WTC11 (cell line): Measurements from ENCODE around the gene SYNGR3. TPM values are rescaled to one million over a fixed set of nuclear protein-coding genes. Genes with fewer than 3 reads are reported as not detected.

Experiments
- ATAC-seq: fragments of 200-7000 bp; cut with Tn5 transposase; 2 replicates; pipeline ENCODE4 v1.10.0; 2021; ENCODE audit warnings: mild to moderate bottlenecking, moderate library complexity
- CTCF ChIA-PET: fragments of 300-600 bp; sonication (Branson Sonifier 250); formaldehyde crosslinking; loops from one replicate; lab custom pipeline; 2021; ENCODE audit warnings: antibody characterized with exemption; lab: Charles Lee
- POLR2A ChIA-PET: fragments of 350-600 bp; sonication (Branson Sonifier 250); formaldehyde crosslinking; loops from one replicate; lab custom pipeline; 2021; ENCODE audit warnings: antibody characterized with exemption; lab: Charles Lee
- DNase-seq: peaks from one replicate; pipeline ENCODE4 v3.0.0; 2021; ENCODE audit warnings: low spot score
- H3K27ac Mint-ChIP-seq: 2 replicates; pipeline ENCODE4 v1.8.0; 2021; ENCODE audit warnings: mixed read lengths
- H3K27me3 Mint-ChIP-seq: 2 replicates; pipeline ENCODE4 v1.8.0; 2021; ENCODE audit warnings: low read depth, mild to moderate bottlenecking, moderate library complexity, mixed read lengths
- H3K36me3 Mint-ChIP-seq: 2 replicates; pipeline ENCODE4 v1.8.0; 2021; ENCODE audit warnings: mixed read lengths
- H3K4me1 Mint-ChIP-seq: 2 replicates; pipeline ENCODE4 v1.8.0; 2022; ENCODE audit warnings: mixed read lengths
- H3K4me3 Mint-ChIP-seq: 2 replicates; pipeline ENCODE4 v1.8.0; 2021; ENCODE audit warnings: mild to moderate bottlenecking, moderate library complexity, mixed read lengths
- H3K9me3 Mint-ChIP-seq: 2 replicates; pipeline ENCODE4 v1.8.0; 2021; ENCODE audit warnings: mixed read lengths
- CDX4 ChIP-seq: fragments of 250-450 bp; sonication (Bioruptor Pico); IDR thresholded peaks from 2 replicates; pipeline ENCODE4 v1.9.0; 2021; ENCODE audit warnings: moderate library complexity, mild to moderate bottlenecking, inconsistent platforms, borderline replicate concordance
- CREB1 ChIP-seq: sonication (generic); formaldehyde crosslinking; IDR thresholded peaks from 2 replicates; pipeline ENCODE4 v1.8.0; 2023; ENCODE audit warnings: mild to moderate bottlenecking, missing genetic modification reagents
- CREM ChIP-seq: sonication (generic); formaldehyde crosslinking; IDR thresholded peaks from 2 replicates; pipeline ENCODE4 v1.8.1; 2022; ENCODE audit warnings: mild to moderate bottlenecking, missing genetic modification reagents, moderate library complexity
- E2F1 ChIP-seq: sonication (generic); formaldehyde crosslinking; IDR thresholded peaks from 2 replicates; pipeline ENCODE4 v1.8.0; 2022; ENCODE audit warnings: mild to moderate bottlenecking, missing genetic modification reagents
- E2F4 ChIP-seq: sonication (generic); formaldehyde crosslinking; IDR thresholded peaks from 2 replicates; pipeline ENCODE4 v1.8.1; 2022; ENCODE audit warnings: low read depth, mild to moderate bottlenecking, moderate library complexity, missing genetic modification reagents, borderline replicate concordance
- ELF4 ChIP-seq: sonication (generic); formaldehyde crosslinking; IDR thresholded peaks from 2 replicates; pipeline ENCODE4 v1.8.1; 2022; ENCODE audit warnings: low read depth, mild to moderate bottlenecking, moderate library complexity, missing genetic modification reagents
- EMX1 ChIP-seq: fragments of 250-450 bp; sonication (Bioruptor Pico); IDR thresholded peaks from 2 replicates; pipeline ENCODE4 v1.8.0; 2021; ENCODE audit warnings: mild to moderate bottlenecking
- ERG ChIP-seq: fragments of 250-450 bp; sonication (Bioruptor Pico); IDR thresholded peaks from 2 replicates; pipeline ENCODE4 v1.8.0; 2021; ENCODE audit warnings: mild to moderate bottlenecking
- ESRRA ChIP-seq: sonication (generic); formaldehyde crosslinking; IDR thresholded peaks from 2 replicates; pipeline ENCODE4 v1.8.1; 2022; ENCODE audit warnings: mild to moderate bottlenecking, missing genetic modification reagents, borderline replicate concordance
- ETV6 ChIP-seq: sonication (generic); formaldehyde crosslinking; IDR thresholded peaks from 2 replicates; pipeline ENCODE4 v1.8.1; 2022; ENCODE audit warnings: mild to moderate bottlenecking, missing genetic modification reagents
- IRF2 ChIP-seq: sonication (generic); formaldehyde crosslinking; IDR thresholded peaks from 2 replicates; pipeline ENCODE4 v1.8.0; 2022; ENCODE audit warnings: low read depth, missing genetic modification reagents, borderline replicate concordance
- KAT7 ChIP-seq: sonication (generic); formaldehyde crosslinking; IDR thresholded peaks from 2 replicates; pipeline ENCODE4 v1.8.1; 2023; ENCODE audit warnings: missing genetic modification reagents, mild to moderate bottlenecking, borderline replicate concordance
- NFE2L1 ChIP-seq: sonication (generic); formaldehyde crosslinking; IDR thresholded peaks from 2 replicates; pipeline ENCODE4 v1.8.1; 2023; ENCODE audit warnings: missing genetic modification reagents
- NFYB ChIP-seq: sonication (generic); formaldehyde crosslinking; conservative IDR thresholded peaks from 2 replicates; pipeline ENCODE4 v1.8.0; 2022; ENCODE audit warnings: low read depth, missing genetic modification reagents
- RELA ChIP-seq: sonication (generic); formaldehyde crosslinking; IDR thresholded peaks from 2 replicates; pipeline ENCODE4 v1.8.1; 2022; ENCODE audit warnings: missing genetic modification reagents, mild to moderate bottlenecking, borderline replicate concordance
- RORB ChIP-seq: fragments of 250-450 bp; sonication (Bioruptor Pico); IDR thresholded peaks from 2 replicates; pipeline ENCODE4 v1.9.0; 2021; ENCODE audit warnings: mild to moderate bottlenecking
- SMAD3 ChIP-seq: sonication (generic); formaldehyde crosslinking; IDR thresholded peaks from 2 replicates; pipeline ENCODE4 v1.8.0; 2022; ENCODE audit warnings: missing genetic modification reagents, mild to moderate bottlenecking, borderline replicate concordance
- TEAD1 ChIP-seq: sonication (generic); formaldehyde crosslinking; IDR thresholded peaks from 2 replicates; pipeline ENCODE4 v1.8.0; 2022; ENCODE audit warnings: mild to moderate bottlenecking, missing genetic modification reagents
- TEAD4 ChIP-seq: sonication (generic); formaldehyde crosslinking; IDR thresholded peaks from 2 replicates; pipeline ENCODE4 v1.8.0; 2022; ENCODE audit warnings: mild to moderate bottlenecking, missing genetic modification reagents
- ZMAT4 ChIP-seq: fragments of 250-450 bp; sonication (Bioruptor Pico); IDR thresholded peaks from 2 replicates; pipeline ENCODE4 v1.9.0; 2021; ENCODE audit warnings: mild to moderate bottlenecking
- ZNF121 ChIP-seq: sonication (generic); formaldehyde crosslinking; IDR thresholded peaks from 2 replicates; pipeline ENCODE4 v1.8.0; 2023; ENCODE audit warnings: missing genetic modification reagents
- ZNF232 ChIP-seq: sonication (generic); formaldehyde crosslinking; IDR thresholded peaks from 2 replicates; pipeline ENCODE4 v1.8.0; 2022; ENCODE audit warnings: mild to moderate bottlenecking, missing genetic modification reagents
- ZNF317 ChIP-seq: sonication (generic); formaldehyde crosslinking; IDR thresholded peaks from 2 replicates; pipeline ENCODE4 v1.8.1; 2023; ENCODE audit warnings: low read depth, mild to moderate bottlenecking, moderate library complexity, missing genetic modification reagents, borderline replicate concordance
- ZNF423 ChIP-seq: fragments of 250-450 bp; sonication (Bioruptor Pico); IDR thresholded peaks from 2 replicates; pipeline ENCODE4 v2.1.2; 2022; ENCODE audit warnings: mild to moderate bottlenecking, moderate library complexity
- ZNF532 ChIP-seq: fragments of 250-450 bp; sonication (Bioruptor Pico); IDR thresholded peaks from 2 replicates; pipeline ENCODE4 v1.9.0; 2021; ENCODE audit warnings: mild to moderate bottlenecking, borderline replicate concordance
- ZSCAN18 ChIP-seq: fragments of 250-450 bp; sonication (Bioruptor Pico); IDR thresholded peaks from 2 replicates; pipeline ENCODE4 v2.1.2; 2022; ENCODE audit warnings: mild to moderate bottlenecking, moderate library complexity
- total RNA-seq: library from RNA; stranded (reverse); gene quantifications from 3 replicates; pipeline ENCODE4 v1.2.3, GENCODE V29; 2021

SYNGR3 gene
- total RNA-seq, 1 experiment from 2014 or later = 41.5 TPM

GRCh38 chr16:2001035-2001434 is 11.3 kb downstream of the SYNGR3 start:
- Mint-ChIP-seq H3K27ac (no peak overlapping the region), H3K4me3 (no peak overlapping the region), H3K36me3 (peaks cover 24% of the 10 kb centered on the region), H3K9me3 (no peaks in the 10 kb centered on the region), H3K27me3 (no peaks in the 10 kb centered on the region), H3K4me1 (peaks cover 14% of the 10 kb centered on the region)
- CTCF ChIA-PET = interaction anchor here (1.0 to 1.9 kb wide), 3 partner anchors 9 to 27 kb away, joined by 3 to 6 read pairs (median 3); no protein-coding TSS in a partner anchor
- POLR2A ChIA-PET = no interaction called here
- TF ChIP-seq ETV6 (CRISPR knock-in tag) (no peak), ZSCAN18 (CRISPR knock-in tag) (no peak), RELA (no peak), ZNF317 (CRISPR knock-in tag) (no peak), CREM (no peak), ESRRA (CRISPR knock-in tag) (no peak), NFYB (no peak), KAT7 (no peak), RORB (CRISPR knock-in tag) (no peak), TEAD4 (CRISPR knock-in tag) (no peak), EMX1 (CRISPR knock-in tag) (no peak), CDX4 (CRISPR knock-in tag) (no peak)
- DNase-seq (no peak), ATAC-seq (no peak)

GRCh38 chr16:2001456-2002355 is 11.9 kb downstream of the SYNGR3 start:
- DNase-seq (no peak), ATAC-seq (no peak)
- ChIA-PET CTCF (interaction anchor here (1.9 kb wide), 1 partner anchor 9 kb away, joined by 6 read pairs; no protein-coding TSS in a partner anchor), POLR2A (no interaction called here)
- Mint-ChIP-seq H3K4me3 (no peak overlapping the region), H3K4me1 (peaks cover 18% of the 10 kb centered on the region), H3K27ac (no peak overlapping the region), H3K27me3 (no peaks in the 10 kb centered on the region), H3K36me3 (peaks cover 24% of the 10 kb centered on the region), H3K9me3 (no peaks in the 10 kb centered on the region)
- TF ChIP-seq ZNF232 (CRISPR knock-in tag) = no peak
- no peak for TF ChIP-seq ZNF532 (CRISPR knock-in tag)
- TF ChIP-seq SMAD3 (CRISPR knock-in tag) = no peak
- TF ChIP-seq TEAD4 (CRISPR knock-in tag) = no peak
- no peak for TF ChIP-seq E2F1 (CRISPR knock-in tag)
- TF ChIP-seq ELF4 (CRISPR knock-in tag) = no peak
- TF ChIP-seq CREB1 (CRISPR knock-in tag) = no peak
- no peak for TF ChIP-seq NFE2L1 (CRISPR knock-in tag)
- TF ChIP-seq ZNF121 = no peak
- no peak for TF ChIP-seq ZMAT4
- TF ChIP-seq TEAD1 (CRISPR knock-in tag) = no peak
- no peak for TF ChIP-seq E2F4 (CRISPR knock-in tag)
- TF ChIP-seq ERG = no peak
- TF ChIP-seq ZNF423 (CRISPR knock-in tag) = no peak
- TF ChIP-seq IRF2 = no peak
